MM.1S (cell line): ENCODE data around the gene ODF4.

Experiments used
- EZH2phosphoT487 ChIP-seq: fragments of 300-600 bp; sonication (generic); IDR thresholded peaks from 2 replicates; pipeline ENCODE4 v1.6.1; 2018; ENCODE audit warnings: antibody characterized with exemption, low read length
- TF ChIP-seq, protein P1 (sequence below): fragments of 300-600 bp; sonication (generic); IDR thresholded peaks from 2 replicates; pipeline ENCODE4 v1.5.1; 2016; ENCODE audit warnings: antibody characterized with exemption, low read length, mixed read lengths

DNA sequence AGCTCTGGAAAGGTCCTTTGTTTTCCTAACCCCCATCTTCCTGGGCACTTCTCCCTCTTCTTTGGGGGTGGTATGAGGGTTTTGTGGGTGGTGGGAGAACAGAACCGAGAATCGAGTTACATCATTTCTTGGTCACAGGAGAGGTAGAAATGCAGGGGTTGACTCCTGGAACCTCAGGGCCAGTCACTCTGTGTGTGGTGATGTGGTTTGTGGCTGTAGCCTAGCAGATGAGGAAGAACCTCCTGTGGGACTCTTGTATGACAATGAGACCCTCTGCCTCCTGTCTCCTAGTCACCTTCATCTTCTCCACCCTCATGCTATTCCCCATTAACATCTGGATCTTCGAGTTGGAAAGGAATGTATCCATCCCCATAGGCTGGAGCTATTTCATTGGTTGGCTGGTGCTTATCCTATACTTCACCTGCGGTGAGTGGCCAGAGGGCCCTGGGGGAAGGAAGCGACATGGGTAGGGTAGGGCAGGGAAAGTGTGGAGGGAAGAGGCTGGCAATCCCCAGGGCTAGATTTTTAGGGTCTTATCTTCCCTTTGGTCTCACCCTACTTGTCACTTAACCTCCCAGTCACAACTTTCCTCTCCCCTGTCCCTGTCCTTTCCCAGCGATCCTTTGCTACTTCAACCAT is 5.5 kb downstream of the ODF4 start:
- no peak for TF ChIP-seq EZH2phosphoT487
- TF ChIP-seq, protein P1, sequence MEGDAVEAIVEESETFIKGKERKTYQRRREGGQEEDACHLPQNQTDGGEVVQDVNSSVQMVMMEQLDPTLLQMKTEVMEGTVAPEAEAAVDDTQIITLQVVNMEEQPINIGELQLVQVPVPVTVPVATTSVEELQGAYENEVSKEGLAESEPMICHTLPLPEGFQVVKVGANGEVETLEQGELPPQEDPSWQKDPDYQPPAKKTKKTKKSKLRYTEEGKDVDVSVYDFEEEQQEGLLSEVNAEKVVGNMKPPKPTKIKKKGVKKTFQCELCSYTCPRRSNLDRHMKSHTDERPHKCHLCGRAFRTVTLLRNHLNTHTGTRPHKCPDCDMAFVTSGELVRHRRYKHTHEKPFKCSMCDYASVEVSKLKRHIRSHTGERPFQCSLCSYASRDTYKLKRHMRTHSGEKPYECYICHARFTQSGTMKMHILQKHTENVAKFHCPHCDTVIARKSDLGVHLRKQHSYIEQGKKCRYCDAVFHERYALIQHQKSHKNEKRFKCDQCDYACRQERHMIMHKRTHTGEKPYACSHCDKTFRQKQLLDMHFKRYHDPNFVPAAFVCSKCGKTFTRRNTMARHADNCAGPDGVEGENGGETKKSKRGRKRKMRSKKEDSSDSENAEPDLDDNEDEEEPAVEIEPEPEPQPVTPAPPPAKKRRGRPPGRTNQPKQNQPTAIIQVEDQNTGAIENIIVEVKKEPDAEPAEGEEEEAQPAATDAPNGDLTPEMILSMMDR = no peak
